Endometrial microvascular endothelial cells (primary cell): ENCODE measurements around the gene PADI1. TPM values are rescaled to one million over a fixed set of nuclear protein-coding genes. Genes with fewer than 3 reads are reported as not detected.

Source experiments
- in situ Hi-C: cut with HindIII; loops from 2 replicates; pipeline ENCODE4 v1.10.0; 2017; ENCODE audit warnings: low sequenced_read_pairs, low pct_unique_long_range_greater_than_20kb; ENCODE audit errors: inconsistent ontology term
- total RNA-seq: library from RNA; depleted of rRNA; stranded (reverse); fragments of >200 nt; gene quantifications from one replicate; pipeline ENCODE4 v1.2.3, GENCODE V29; 2015; ENCODE audit errors: inconsistent ontology term

The PADI1 gene
- total RNA-seq, 1 donor from 2014 or later = not detected

DNA sequence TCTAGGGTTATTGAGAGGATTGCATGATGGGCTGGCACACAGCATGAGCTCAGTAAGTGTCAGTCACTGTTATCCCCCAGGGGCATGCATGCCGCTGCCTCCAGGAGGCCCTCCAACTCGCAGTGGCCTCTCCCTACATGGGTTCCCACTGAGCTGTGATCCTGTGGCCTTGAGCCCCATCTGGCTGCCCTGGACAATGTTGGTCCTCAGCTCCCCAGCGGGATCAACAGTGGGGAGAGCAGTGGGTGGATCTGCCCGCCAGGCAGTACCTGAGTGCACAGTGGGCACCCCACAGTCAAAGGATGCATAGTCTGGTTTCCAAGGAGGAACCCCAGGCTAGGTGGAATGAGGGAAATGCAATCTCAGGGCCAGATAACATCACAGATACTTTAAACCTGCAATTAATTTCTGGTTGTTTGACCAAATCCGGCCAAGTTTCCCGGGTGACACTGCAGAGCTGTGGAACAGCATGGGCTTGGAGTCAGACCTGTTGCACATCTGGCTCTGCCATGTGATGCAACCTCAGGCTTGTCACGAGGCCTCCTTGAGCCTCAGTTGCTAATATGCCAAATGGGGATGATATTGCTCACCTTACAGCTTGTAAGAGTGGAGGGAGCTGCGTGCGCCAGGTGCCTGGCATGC is 53.3 kb downstream of the PADI1 start:
- in situ Hi-C loops = no loop called here

- in situ Hi-C loops = no loop called here
Observed at GRCh38 chr1:17258758-17259130, 53.8 kb downstream of the PADI1 start.

GRCh38 chr1:17259233-17259873 is 54.4 kb downstream of the PADI1 start:
- in situ Hi-C loops = no loop called here

DNA sequence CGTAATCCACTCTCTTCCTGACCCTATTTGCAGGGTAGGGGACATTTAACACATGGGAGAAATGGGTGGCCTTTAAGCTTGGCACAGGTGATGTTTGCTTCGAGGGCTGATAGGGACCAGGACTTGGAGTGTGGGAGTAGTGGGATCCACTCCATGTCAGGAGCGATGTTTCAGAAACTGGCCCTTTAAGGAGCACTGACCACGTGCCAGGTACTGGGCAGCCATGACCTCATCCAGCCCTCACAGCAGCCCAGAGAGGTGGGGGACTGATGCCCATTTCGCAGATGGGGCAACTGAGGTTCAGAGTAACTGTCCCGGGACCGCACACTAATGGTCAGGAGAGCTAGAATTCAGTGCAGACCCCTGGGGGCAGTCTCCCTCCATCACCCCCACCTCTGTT is 55.3 kb downstream of the PADI1 start:
- in situ Hi-C loops = no loop called here

DNA sequence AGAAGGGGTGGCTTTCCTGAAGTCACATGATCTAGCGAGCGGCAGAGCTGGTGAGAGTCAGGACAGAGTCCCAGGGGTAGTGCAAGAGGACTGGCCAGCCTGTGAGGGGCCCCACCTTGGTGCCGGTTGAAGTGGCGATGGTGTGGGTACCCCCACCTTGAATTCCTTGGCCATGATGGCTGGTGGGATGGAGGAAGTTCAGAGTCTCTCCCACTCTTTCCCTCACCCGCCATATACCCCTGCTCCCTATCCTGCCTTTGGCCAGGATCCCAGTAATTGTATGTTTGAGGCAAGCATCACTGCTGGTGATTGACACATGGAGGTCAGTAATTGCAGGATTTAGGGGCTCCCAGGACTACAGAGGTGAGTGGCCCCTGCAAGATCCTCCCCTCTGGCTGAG is 55.8 kb downstream of the PADI1 start:
- in situ Hi-C loops = no loop called here

- in situ Hi-C loops = no loop called here
Observed at GRCh38 chr1:17263936-17264335, 59.0 kb downstream of the PADI1 start.

DNA sequence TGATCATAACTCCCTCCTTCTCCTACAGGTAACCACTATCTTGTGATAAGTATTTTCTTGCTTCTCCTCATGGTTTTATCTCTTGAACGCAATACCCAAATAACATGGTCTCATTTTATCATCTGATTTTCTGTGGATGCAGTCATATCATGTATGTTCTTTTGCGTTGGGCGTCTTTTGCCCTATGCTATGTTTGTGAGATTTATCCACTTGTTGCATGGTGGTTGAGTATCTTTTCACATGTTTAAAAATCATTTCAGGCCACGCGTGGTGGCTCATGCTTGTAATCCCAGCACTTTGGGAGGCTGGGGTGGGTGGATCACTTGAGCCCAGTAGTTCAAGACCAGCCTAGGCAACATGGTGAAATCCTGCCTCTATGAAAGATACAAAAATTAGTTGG is 59.5 kb downstream of the PADI1 start:
- in situ Hi-C loops = no loop called here

DNA sequence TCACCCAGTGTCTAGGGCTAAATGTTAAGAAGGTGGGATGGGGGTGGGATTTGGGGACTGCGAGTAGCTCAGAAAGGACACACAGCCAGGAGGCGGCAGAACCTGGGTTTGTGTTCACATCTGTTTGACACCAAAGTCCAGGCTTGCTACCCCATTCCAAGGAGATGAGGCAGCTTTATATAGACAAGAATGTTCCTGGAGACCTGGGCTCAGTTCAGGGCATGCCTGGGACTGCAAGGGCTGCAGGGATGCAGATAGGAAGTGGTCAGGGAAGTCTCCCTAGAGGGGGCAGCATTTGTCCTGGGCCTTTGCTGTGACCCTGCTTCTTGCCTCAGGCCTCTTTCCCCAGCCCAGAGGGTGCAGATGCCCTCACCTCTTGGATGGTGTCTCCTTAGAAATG is 60.2 kb downstream of the PADI1 start:
- in situ Hi-C loops = no loop called here

DNA sequence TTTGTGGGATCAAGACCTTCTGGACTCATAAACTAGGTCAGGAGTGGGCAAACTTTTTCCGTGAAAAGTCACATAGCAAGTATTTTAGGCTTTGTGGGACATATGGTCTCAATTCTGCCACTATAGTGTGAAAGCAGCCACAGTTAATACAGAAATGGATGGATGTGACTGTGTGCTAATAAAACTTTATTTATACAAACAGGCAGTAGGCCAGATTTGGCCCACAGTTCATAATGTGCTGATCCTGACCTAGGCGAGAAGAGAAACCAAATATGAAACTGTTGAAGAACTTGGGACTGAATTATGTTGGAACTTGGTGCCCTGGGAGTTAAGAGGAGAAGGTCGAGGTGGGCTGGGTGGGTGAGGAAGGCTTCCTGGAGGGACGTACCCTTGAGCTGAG is 61.0 kb downstream of the PADI1 start:
- in situ Hi-C loops = no loop called here

DNA sequence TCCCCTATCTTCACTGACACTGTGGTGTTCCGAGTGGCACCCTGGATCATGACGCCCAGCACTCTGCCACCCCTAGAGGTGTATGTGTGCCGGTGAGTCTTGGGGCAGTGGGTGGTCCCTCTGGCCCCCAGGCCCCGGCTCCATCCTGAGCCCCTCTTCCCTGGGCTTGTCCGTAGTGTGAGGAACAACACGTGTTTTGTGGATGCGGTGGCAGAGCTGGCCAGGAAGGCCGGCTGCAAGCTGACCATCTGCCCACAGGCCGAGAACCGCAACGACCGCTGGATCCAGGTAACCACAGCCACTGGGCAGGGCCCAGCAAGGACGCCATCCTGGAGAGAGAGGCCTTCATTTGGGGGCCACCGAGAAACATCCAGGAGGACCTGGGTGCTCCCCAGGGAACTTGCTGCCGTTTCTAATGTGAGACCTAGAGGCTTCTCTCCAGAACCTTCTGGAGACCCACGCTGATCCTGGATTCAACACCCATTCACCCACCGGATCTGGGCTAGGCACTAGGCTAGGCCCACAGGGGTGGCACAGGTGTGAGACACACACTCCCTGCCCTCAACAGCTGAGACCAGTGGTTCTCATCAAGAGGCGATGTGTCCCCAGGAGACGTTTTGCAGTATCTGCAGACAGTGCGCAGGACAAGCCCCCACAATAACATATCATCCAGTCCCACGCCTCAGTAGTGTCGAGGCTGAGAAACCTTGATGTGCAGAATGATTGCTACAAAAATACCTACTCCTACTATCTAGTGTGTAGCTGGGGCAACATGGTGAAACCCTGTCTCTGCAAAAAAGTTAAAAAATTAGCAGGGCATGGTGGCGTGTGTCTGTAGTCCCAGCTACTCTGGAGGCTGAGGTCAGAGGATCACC is 66.2 kb downstream of the PADI1 start:
- in situ Hi-C loops = no loop called here

- in situ Hi-C loops = no loop called here
Observed at GRCh38 chr1:17272066-17272465, 67.1 kb downstream of the PADI1 start.

- in situ Hi-C loops = no loop called here
Observed at GRCh38 chr1:17272646-17273045, 67.7 kb downstream of the PADI1 start.

- in situ Hi-C loops = no loop called here
Observed at GRCh38 chr1:17273096-17273495, 68.2 kb downstream of the PADI1 start.

- in situ Hi-C loops = no loop called here
Observed at GRCh38 chr1:17274186-17275170, 69.5 kb downstream of the PADI1 start.

DNA sequence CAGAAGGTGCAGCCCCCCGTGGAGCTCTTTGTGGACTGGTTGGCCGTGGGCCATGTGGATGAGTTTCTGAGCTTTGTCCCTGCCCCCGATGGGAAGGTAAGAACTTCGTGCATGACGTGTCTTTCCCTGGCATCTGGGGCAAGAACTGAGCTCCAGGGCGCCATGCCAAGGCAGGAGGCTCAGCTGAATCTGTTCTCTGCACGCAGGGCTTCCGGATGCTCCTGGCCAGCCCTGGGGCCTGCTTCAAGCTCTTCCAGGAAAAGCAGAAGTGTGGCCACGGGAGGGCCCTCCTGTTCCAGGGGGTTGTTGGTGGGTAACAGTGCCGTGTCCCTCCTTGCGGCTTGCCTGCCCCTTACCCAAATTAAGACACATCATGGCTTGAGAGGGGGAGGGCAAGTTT is 71.6 kb downstream of the PADI1 start:
- in situ Hi-C loops = no loop called here

- in situ Hi-C loops = no loop called here
Observed at GRCh38 chr1:17277511-17278159, 72.7 kb downstream of the PADI1 start.

GRCh38 chr1:17278996-17279830 is 74.3 kb downstream of the PADI1 start:
- in situ Hi-C loops = no loop called here

DNA sequence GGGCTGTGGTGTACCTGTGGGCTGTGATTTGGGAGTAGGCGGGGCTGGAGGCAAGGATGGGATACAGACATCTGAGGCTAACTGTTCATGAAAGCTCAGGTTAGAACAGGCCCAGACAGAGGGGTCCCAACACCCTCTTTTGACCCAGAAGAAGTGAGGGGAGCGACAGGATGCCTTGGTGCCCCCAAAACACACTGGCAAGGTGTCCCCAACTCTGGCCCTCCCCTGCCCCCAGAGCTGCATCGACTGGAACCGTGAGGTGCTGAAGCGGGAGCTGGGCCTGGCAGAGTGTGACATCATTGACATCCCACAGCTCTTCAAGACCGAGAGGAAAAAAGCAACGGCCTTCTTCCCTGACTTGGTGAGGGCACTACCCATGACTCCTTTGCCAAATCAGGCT is 75.5 kb downstream of the PADI1 start:
- in situ Hi-C loops = no loop called here
